ENCODE data around the gene CKS1B.

CKS1B gene

DNA sequence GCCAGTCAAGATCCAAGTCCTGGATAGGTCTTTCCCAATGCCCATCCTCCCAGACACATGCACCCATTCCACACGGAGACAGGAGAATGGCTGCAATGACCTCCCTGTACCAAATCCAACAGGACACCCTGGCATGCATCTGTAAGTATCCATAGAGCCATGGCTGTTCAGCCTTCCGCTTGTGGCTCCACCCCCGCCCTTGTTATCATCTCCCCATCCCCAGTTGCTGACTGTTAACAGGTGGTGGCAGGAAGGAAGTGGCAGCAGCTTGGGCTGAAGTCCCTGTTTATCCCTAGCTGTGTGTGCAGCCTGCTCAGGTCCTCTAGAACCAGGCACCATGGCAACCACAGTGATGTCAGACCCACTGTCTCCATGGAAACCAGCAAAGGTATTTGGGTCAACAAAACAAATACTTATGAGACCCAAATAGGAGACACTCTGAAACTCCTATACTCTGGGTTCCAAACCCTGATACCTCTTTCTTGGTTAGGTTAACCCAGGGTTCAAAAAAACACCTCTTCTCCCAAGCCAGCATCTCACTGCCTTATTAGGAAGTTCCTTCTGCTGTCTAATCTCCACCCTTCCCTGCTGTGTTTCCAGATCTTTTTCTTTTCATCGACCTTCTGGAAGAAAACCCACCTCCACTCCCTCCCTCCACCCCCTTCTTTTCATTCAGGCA, 19.3 kb upstream of the CKS1B start:
- in situ Hi-C loops (cut with MboI; ENCODE audit: low sequenced_read_pairs), result no loop called here
- DNase-seq (ENCODE audit: low spot score in 2 of 2), result peak; percentile 45 to 62
- Histone ChIP-seq H3K4me1 (peaks cover 19% of the 10 kb centered on the region), H3K4me3 (peak overlapping the region; percentile 36), H3K27me3 (ENCODE audit: low read depth) (no peaks in the 10 kb centered on the region), H3K36me3 (replicated peaks) (peaks cover 19% of the 10 kb centered on the region), H3K9me3 (no peaks in the 10 kb centered on the region)

GRCh38 chr1:154955718-154956543, 18.6 kb upstream of the CKS1B start, which contains the start of gene PBXIP1:
Gene PBXIP1, minus strand, starts transcription at chr1:154956099. Its CDS starts 2,378 bp downstream, at chr1:154953721.
- Histone ChIP-seq H3K9me3 (no peaks in the 10 kb centered on the region), H3K4me3 (peak within 1 kb of the TSS; percentile 36), H3K4me1 (peaks cover 25% of the 10 kb centered on the region), H3K36me3 (replicated peaks) (peaks cover 19% of the 10 kb centered on the region), H3K27me3 (ENCODE audit: low read depth) (no peaks in the 10 kb centered on the region)
- in situ Hi-C loops (cut with MboI; ENCODE audit: low sequenced_read_pairs), result no loop called here
- DNase-seq (ENCODE audit: low spot score in 2 of 2), result peak; percentile 91

DNA sequence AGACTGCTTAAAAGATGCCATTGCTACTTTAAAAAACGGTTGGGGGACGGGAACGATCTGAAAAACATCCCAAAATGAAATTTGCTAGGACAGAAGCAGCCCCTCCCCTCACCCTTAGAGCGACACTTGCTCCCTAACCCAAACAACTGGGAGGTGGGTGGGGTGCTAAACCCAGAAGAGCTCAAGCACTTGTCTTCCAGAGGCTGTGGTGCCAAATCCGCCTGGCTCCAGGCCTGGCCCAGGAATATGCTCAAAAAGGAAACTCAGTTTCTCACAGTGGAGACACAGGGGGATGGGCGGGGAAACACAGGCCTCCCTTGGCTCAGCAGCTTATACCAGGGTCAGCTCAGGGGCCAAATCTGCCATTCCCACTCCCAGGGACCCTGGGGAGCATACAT, 17.9 kb upstream of the CKS1B start:
- no peak for DNase-seq (ENCODE audit: low spot score in 2 of 2)
- peaks cover 19% of the 10 kb centered on the region for H3K36me3 ChIP-seq (replicated peaks)
- peaks cover 25% of the 10 kb centered on the region for H3K4me1 ChIP-seq
- no peaks in the 10 kb centered on the region for H3K27me3 ChIP-seq (ENCODE audit: low read depth)
- peak overlapping the region; percentile 36 for H3K4me3 ChIP-seq
- in situ Hi-C loops (cut with MboI; ENCODE audit: low sequenced_read_pairs), result no loop called here
- H3K9me3 ChIP-seq, result no peaks in the 10 kb centered on the region

DNA sequence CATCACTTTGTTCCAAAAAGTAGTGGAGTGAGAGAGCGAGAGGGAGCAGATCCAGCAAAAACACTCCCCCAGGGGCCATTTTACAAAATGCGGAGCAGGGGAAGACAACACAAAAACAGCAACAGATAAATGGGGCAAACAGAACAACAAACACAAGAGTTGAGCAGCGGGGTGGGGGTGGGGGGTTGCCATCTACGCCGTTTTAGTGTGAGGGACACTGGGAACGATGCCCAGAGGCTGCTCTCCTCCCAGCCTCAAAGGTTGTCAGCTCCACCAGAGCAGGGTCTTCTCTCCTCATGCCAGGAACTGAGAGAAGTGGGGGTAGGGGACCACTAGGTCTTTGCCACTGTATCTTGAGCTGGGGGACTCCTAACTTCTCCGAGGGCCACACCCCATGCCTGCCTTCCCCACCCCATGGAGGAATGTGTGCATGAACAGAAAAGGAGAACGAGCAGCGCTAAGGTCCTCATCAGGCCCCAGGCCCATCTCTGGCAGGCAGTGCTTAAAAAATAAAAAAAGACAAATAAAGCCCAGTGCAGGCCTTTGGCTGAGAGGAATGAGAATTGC, 17.3 kb upstream of the CKS1B start:
- H3K9me3 ChIP-seq, result no peaks in the 10 kb centered on the region
- no peak overlapping the region for H3K4me3 ChIP-seq
- peaks cover 19% of the 10 kb centered on the region for H3K36me3 ChIP-seq (replicated peaks)
- H3K27me3 ChIP-seq (ENCODE audit: low read depth), result no peaks in the 10 kb centered on the region
- peaks cover 25% of the 10 kb centered on the region for H3K4me1 ChIP-seq
- no peak for DNase-seq (ENCODE audit: low spot score in 2 of 2)
- in situ Hi-C loops (cut with MboI; ENCODE audit: low sequenced_read_pairs), result no loop called here

DNA sequence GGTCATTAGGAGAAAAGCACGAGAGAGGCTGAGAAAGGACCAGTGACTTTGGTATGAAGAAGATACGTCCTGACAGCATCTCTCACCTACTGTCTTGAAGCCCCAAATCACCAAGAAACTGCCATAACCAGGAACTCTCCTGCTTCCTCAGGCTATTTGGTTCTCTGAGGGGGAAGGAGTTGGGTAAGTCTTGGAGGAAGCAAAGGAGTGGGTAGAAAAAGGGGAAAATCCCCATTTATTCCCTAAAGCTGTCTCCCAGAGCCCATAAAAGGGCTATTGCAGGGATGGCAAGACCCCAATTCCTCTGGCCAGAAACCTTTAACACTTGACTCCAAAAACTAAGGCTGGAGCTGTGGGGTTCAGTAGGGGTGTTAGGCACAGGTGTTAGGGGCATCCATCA, 16.4 kb upstream of the CKS1B start:
- Histone ChIP-seq H3K9me3 (no peaks in the 10 kb centered on the region), H3K27me3 (ENCODE audit: low read depth) (no peaks in the 10 kb centered on the region), H3K4me1 (peaks cover 25% of the 10 kb centered on the region), H3K36me3 (replicated peaks) (peaks cover 21% of the 10 kb centered on the region), H3K4me3 (no peak overlapping the region)
- no peak for DNase-seq (ENCODE audit: low spot score in 2 of 2)
- in situ Hi-C loops (cut with MboI; ENCODE audit: low sequenced_read_pairs), result no loop called here

DNA sequence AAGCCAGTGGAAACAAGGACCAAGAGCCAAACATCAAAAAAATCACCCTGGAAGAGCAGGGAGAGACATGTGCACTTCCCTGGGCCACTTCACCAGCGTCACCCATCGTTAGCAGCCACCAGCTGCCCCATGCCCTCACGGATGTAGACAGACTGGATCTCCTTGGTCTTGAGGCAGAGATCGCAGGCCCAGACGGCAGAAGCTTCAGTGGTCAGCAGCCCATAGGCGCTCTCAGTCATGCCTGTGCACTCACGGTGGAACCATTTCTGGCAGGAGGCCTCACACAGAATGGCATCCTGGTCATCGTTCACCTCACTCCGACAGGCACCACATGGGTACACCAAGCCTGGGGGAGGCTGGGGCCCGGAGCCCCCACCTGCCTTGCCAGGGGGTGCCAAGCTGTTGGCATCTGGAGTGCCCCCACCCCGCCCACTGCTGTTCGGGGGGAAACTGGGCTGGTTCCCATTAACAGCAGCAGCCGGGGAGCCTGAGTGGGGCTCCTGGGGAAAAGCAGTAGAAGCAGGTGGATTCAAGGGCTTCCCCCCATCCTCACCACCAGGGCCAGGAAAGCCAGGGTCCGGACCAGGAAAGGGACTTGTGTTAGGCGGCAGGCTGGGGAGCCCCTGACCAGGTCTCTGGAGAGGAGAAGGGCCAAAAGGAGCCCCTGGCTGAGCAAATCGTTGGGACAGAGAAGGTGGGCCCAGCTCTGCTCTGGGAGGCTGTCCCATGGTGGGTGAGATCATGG, 15.6 kb upstream of the CKS1B start:
- in situ Hi-C loops (cut with MboI; ENCODE audit: low sequenced_read_pairs), result no loop called here

DNA sequence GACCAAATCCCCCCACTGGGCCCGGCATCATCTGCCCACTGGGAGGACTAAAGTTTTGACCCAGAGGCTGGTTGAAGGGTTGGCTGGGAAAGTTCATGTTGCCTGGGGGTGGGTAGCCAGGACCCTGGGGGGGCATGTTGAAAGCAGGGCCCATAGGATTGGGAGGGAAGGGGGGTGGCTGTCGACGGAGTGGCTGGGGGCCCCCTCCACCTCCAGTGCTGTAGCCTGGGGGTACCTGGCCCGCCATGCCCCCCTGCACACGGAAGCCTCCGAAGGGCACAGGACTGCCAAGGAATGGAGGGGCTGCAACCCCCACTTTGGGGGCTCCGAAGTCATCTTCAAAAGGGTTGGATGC, 15.1 kb upstream of the CKS1B start:
- no peaks in the 10 kb centered on the region for H3K27me3 ChIP-seq (ENCODE audit: low read depth)
- H3K4me3 ChIP-seq, result no peak overlapping the region
- peaks cover 31% of the 10 kb centered on the region for H3K36me3 ChIP-seq (replicated peaks)
- no peak for DNase-seq (ENCODE audit: low spot score in 2 of 2)
- no peaks in the 10 kb centered on the region for H3K9me3 ChIP-seq
- peaks cover 24% of the 10 kb centered on the region for H3K4me1 ChIP-seq
- in situ Hi-C loops (cut with MboI; ENCODE audit: low sequenced_read_pairs), result no loop called here

More for the DNA sequence above, 15.6 kb upstream of the CKS1B start:
- Histone ChIP-seq H3K36me3 (replicated peaks) (peaks cover 29% of the 10 kb centered on the region), H3K9me3 (no peaks in the 10 kb centered on the region), H3K27me3 (ENCODE audit: low read depth) (no peaks in the 10 kb centered on the region), H3K4me1 (peaks cover 25% of the 10 kb centered on the region), H3K4me3 (no peak overlapping the region)
- no peak for DNase-seq (ENCODE audit: low spot score in 2 of 2)

DNA sequence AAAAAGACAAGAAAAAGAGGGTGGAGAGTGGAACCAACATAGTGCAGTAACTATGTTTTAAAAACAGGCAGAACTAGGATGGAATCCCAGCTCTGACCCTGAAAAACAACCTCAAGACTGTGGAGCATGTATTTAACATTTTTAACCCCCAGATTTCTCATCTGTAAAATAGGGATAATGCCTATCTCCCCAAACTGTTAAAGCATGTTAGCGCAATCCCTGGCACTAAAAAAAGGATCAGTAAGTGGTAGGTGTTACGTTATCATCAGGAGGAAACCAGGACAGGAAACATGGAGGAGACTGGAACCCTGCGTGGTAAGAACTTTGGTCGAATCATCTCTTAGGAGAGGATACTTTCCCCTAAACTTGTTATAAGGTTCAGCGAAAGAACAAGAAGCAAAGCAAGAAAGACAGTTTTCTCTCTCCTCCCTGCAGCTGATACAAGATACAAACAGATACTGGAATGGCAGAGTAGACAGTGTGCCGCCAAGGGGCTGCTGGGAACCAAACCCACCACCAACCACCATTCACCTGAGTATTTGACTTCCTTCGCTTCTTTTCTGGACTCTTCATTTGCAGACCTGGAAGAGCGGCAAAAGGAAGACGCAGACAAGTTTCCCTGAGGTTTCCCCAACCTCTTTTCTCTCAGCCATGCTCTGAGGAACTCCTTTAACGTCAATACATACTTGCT, 13.9 kb upstream of the CKS1B start:
- Histone ChIP-seq H3K4me1 (peaks cover 14% of the 10 kb centered on the region), H3K36me3 (replicated peaks) (peaks cover 43% of the 10 kb centered on the region), H3K9me3 (no peaks in the 10 kb centered on the region), H3K4me3 (peak overlapping the region; percentile 96), H3K27me3 (ENCODE audit: low read depth) (no peaks in the 10 kb centered on the region)
- in situ Hi-C loops (cut with MboI; ENCODE audit: low sequenced_read_pairs), result loop anchor here (5.0 kb wide), 1 partner anchor 92 kb away; the partner anchor contains the start of gene ADAM15
- DNase-seq (ENCODE audit: low spot score in 2 of 2), result no peak

GRCh38 chr1:154961207-154962155, 13.0 kb upstream of the CKS1B start, which contains the start of gene PYGO2:
Gene PYGO2, minus strand, starts transcription at chr1:154961782. Its CDS starts 206 bp downstream, at chr1:154961576.
- H3K9me3 ChIP-seq, result no peaks in the 10 kb centered on the region
- in situ Hi-C loops (cut with MboI; ENCODE audit: low sequenced_read_pairs), result loop anchor here (5.0 kb wide), 1 partner anchor 91 kb away; the partner anchor contains the start of gene ADAM15
- DNase-seq (ENCODE audit: low spot score in 2 of 2), result peak; percentile 72 to 87
- H3K27me3 ChIP-seq (ENCODE audit: low read depth), result no peaks in the 10 kb centered on the region
- H3K4me3 ChIP-seq, result peak within 1 kb of the TSS; percentile 96
- peaks cover 8% of the 10 kb centered on the region for H3K4me1 ChIP-seq
- H3K36me3 ChIP-seq (replicated peaks), result peaks cover 51% of the 10 kb centered on the region

DNA sequence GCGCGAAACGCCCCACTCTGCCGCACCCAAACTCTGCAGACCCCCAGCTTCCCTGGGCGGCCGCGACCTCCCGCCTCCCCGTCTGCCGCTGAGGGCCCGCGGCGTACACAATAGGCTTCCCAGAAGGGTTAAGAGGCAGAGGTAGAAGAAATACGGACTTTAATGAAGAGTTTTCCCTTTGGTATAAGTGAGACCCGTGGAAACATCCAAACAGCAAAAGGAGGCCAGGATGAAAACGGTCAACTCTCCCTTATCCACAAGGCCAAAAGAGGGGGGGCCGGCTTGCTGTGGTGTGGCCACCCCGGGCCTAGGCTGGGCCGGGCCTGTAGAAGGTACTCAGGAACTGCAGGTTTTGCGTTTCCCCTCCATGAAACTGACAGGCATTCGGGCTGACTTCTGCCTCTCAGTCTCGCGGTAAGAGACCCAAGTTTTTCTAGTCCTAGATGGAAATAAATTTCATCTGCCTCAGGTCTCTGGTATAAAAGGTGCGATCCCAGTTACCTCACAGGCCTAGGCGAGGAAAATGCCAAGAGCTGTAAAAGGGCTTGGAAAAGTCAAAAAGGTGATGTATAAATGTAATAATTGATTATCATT, 12.2 kb upstream of the CKS1B start:
- no peak for DNase-seq (ENCODE audit: low spot score in 2 of 2)
- H3K4me3 ChIP-seq, result peak overlapping the region; percentile 96
- peaks cover 57% of the 10 kb centered on the region for H3K36me3 ChIP-seq (replicated peaks)
- peaks cover 6% of the 10 kb centered on the region for H3K4me1 ChIP-seq
- H3K9me3 ChIP-seq, result no peaks in the 10 kb centered on the region
- in situ Hi-C loops (cut with MboI; ENCODE audit: low sequenced_read_pairs), result loop anchor here (5.0 kb wide), 1 partner anchor 90 kb away; the partner anchor contains the start of gene ADAM15
- H3K27me3 ChIP-seq (ENCODE audit: low read depth), result no peaks in the 10 kb centered on the region

DNA sequence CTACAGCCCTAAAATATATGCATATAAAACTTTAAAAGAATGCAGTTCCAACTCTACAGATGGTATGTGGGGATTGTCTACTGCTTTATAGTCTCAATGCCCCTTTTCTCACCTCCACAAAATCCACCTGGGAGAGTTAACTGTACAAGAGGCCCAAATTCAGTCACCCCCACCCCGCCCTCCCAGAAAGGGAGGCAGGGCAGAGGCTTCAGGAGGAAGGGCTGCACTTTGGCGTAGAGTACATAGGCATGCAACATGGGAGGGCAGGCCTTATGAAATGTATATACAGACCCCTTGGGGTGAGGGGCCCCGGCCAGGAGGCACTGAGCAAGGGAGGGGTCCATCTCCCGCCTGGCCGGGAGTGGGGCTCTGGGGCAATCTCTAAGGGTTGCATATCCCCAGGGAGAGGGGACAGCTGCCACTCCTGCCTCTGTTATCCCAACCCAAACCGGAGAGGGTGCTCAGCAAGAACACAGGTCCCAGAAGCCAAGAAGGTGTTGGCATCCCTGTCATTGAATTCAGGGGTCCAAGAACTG, 11.6 kb upstream of the CKS1B start:
- in situ Hi-C loops (cut with MboI; ENCODE audit: low sequenced_read_pairs), result loop anchor here (5.0 kb wide), 1 partner anchor 89 kb away; the partner anchor contains the start of gene ADAM15
- no peak for DNase-seq (ENCODE audit: low spot score in 2 of 2)
- Histone ChIP-seq H3K4me1 (peaks cover 6% of the 10 kb centered on the region), H3K36me3 (replicated peaks) (peaks cover 63% of the 10 kb centered on the region), H3K27me3 (ENCODE audit: low read depth) (no peaks in the 10 kb centered on the region), H3K9me3 (no peaks in the 10 kb centered on the region), H3K4me3 (peak overlapping the region; percentile 96)

All from HAP-1 (cell line).